GM23338 (cell line): ENCODE measurements around the gene PPP1R3D.

Source experiments
- CREB1 ChIP-seq: fragments of 250-450 bp; sonication (Bioruptor Pico); IDR thresholded peaks from 2 replicates; pipeline ENCODE4 v1.5.0; 2020; ENCODE audit warnings: low read depth, mild to moderate bottlenecking, moderate library complexity
- CTCF ChIP-seq, 2 experiments: fragments of 200-600 bp in 1 of 2; sonication (generic) in 1 of 2; conservative IDR thresholded peaks; 2 replicates each; pipeline versions ENCODE4 v1.5.1 to v1.6.1; 2016 to 2017; ENCODE audit warnings: antibody characterized with exemption in 2 of 2, low read depth in 2 of 2, mild to moderate bottlenecking in 2 of 2, moderate library complexity in 1 of 2
- ETS1 ChIP-seq: IDR thresholded peaks from 2 replicates; pipeline ENCODE4 v1.6.1; 2016; ENCODE audit warnings: antibody characterized with exemption
- EZH2 ChIP-seq: fragments of 200-600 bp; sonication (generic); IDR thresholded peaks from one replicate; pipeline ENCODE4 v1.8.0; 2017; ENCODE audit warnings: antibody characterized with exemption, mild to moderate bottlenecking, low read depth; ENCODE audit not compliant: unreplicated experiment
- POLR2AphosphoS5 ChIP-seq: IDR thresholded peaks from 2 replicates; pipeline ENCODE4 v1.6.1; 2016; ENCODE audit warnings: antibody characterized with exemption, low read depth
- REST ChIP-seq: IDR thresholded peaks from one replicate; pipeline ENCODE4 v1.6.1; 2018; ENCODE audit warnings: antibody characterized with exemption; ENCODE audit not compliant: unreplicated experiment

- TF ChIP-seq CTCF (conservative IDR thresholded peaks at IDR 0.05; ENCODE audit: low read depth in 2 of 2) (no peak), CREB1 (CRISPR knock-in tag) (no peak), POLR2AphosphoS5 (no peak), EZH2 (no peak), ETS1 (no peak), REST (no peak)
These were observed 840 bp downstream of the PPP1R3D start for GRCh38 chr20:59939052-59939878.
